ENCODE results near the gene ETNK2.
A peak's percentile ranks its signal among the peaks of the same experiment; 100 is the strongest.

DNA sequence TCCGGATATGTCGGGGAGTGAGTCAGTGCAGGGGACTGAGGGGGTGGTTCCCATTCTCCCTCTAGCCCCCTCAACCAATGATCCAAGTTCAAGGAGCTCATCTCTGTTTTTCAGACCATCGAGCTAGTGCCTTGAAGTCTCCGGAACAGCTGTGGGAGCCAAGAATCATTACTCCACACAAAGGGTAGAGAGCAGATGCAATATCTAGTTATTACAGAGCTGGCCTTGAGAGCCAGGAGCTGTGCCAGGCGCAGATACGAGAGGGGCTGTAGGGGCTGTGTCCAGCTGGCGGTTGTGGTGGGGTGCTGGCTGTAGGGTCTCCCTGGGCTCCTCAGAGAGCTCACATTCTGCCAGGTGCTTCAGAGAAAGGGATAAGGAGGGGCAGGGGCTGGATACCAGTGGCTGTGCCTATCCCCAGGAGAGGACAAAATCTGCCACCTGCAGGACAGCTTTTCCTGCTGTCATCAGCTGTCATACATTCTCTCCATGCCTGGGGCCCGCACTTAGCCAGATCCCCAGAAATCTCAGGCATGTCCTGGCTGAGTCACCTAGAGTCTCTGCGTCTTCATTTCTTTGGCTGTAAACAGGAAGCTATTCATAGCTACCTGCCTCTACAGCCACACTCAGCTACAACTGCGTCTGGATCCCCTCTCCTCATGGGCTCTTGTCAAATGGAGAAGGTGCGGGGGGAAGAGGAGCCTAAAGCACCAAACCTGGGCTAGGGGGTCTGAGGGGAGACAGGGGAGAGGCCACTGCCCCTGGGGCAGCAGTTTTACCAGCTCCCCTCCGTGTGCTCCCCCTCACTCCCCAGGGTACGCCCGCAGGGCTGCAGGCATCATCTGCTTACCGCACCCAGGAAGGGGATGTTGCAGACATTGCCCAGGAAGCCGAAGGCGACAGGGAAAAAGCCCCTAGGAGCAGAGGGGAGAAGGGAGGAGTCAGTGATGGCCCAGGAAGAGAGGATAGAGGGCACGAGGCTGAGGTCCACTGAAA is 46.8 kb upstream of the ETNK2 start:
- TF ChIP-seq, protein P1, sequence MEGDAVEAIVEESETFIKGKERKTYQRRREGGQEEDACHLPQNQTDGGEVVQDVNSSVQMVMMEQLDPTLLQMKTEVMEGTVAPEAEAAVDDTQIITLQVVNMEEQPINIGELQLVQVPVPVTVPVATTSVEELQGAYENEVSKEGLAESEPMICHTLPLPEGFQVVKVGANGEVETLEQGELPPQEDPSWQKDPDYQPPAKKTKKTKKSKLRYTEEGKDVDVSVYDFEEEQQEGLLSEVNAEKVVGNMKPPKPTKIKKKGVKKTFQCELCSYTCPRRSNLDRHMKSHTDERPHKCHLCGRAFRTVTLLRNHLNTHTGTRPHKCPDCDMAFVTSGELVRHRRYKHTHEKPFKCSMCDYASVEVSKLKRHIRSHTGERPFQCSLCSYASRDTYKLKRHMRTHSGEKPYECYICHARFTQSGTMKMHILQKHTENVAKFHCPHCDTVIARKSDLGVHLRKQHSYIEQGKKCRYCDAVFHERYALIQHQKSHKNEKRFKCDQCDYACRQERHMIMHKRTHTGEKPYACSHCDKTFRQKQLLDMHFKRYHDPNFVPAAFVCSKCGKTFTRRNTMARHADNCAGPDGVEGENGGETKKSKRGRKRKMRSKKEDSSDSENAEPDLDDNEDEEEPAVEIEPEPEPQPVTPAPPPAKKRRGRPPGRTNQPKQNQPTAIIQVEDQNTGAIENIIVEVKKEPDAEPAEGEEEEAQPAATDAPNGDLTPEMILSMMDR (IDR thresholded peaks at IDR 0.05): peak in 2 of 6 experiments; percentile 6 to 27
- TF ChIP-seq POLR2A (IDR thresholded peaks at IDR 0.05): no peak

All from Peyer's patch (tissue), 4 donors.